GDM1 (cell line): ENCODE results near the gene SAYSD1.

ENCODE experiments used
- DNase-seq: peaks from one replicate; lab custom pipeline; 2025; lab: John Stamatoyannopoulos, UW

Gene SAYSD1

GRCh38 chr6:39079197-39080125, 35.5 kb downstream of the SAYSD1 start:
- DNase-seq: no peak

GRCh38 chr6:39078695-39079094, 36.3 kb downstream of the SAYSD1 start:
- DNase-seq: no peak

- no peak for DNase-seq
Measured at GRCh38 chr6:39077882-39078594, 36.9 kb downstream of the SAYSD1 start.

GRCh38 chr6:39076623-39077535, 38.1 kb downstream of the SAYSD1 start:
- no peak for DNase-seq

GRCh38 chr6:39075807-39076622, 39.0 kb downstream of the SAYSD1 start:
- no peak for DNase-seq

GRCh38 chr6:39075010-39075686, 39.8 kb downstream of the SAYSD1 start:
- no peak for DNase-seq

GRCh38 chr6:39074486-39074885, 40.5 kb downstream of the SAYSD1 start:
- no peak for DNase-seq

GRCh38 chr6:39073471-39074355, 41.3 kb downstream of the SAYSD1 start:
- DNase-seq: no peak

- no peak for DNase-seq
Measured at GRCh38 chr6:39072830-39073229, 42.2 kb downstream of the SAYSD1 start.

GRCh38 chr6:39068391-39068790, 46.6 kb downstream of the SAYSD1 start:
- DNase-seq: no peak

- no peak for DNase-seq
Measured at GRCh38 chr6:39065561-39065960, 49.4 kb downstream of the SAYSD1 start.

GRCh38 chr6:39063526-39063925, 51.5 kb downstream of the SAYSD1 start:
- DNase-seq: no peak

GRCh38 chr6:39062014-39062740, 52.8 kb downstream of the SAYSD1 start:
- no peak for DNase-seq

- DNase-seq: no peak
Measured at GRCh38 chr6:39061588-39061987, 53.4 kb downstream of the SAYSD1 start.

GRCh38 chr6:39061182-39061581, 53.8 kb downstream of the SAYSD1 start:
- DNase-seq: no peak

- no peak for DNase-seq
Measured at GRCh38 chr6:39060467-39061160, 54.4 kb downstream of the SAYSD1 start.

- no peak for DNase-seq
Measured at GRCh38 chr6:39059496-39060310, 55.3 kb downstream of the SAYSD1 start.
